ENCODE data around the gene ZNHIT2.

GRCh38 chr11:65072631-65072966 is 44.9 kb downstream of the ZNHIT2 start:
- TF ChIP-seq POLR2A (IDR thresholded peaks at IDR 0.05) (no peak), EP300 (IDR thresholded peaks at IDR 0.05; ENCODE audit: low read depth) (no peak)
